Peyer's patch (tissue), 4 donors: Measurements from ENCODE around the gene MRPS2.

Source experiments
- POLR2A ChIP-seq, 2 donors: fragments of 450-650 bp; IDR thresholded peaks; one replicate each; pipeline ENCODE4 v1.5.1; 2017; ENCODE audit warnings: antibody characterized with exemption in 2 of 2, mild to moderate bottlenecking in 2 of 2, moderate library complexity in 2 of 2
- TF ChIP-seq, protein P1 (sequence below), 6 experiments: fragments of 450-650 bp in 4 of 6; fragments of 200-600 bp in 2 of 6; sonication (generic) in 1 of 6; IDR thresholded peaks; one replicate each; pipeline ENCODE4 v1.5.1; 2017 to 2019; ENCODE audit warnings: antibody characterized with exemption in 6 of 6, mild to moderate bottlenecking in 3 of 6, moderate library complexity in 1 of 6

DNA sequence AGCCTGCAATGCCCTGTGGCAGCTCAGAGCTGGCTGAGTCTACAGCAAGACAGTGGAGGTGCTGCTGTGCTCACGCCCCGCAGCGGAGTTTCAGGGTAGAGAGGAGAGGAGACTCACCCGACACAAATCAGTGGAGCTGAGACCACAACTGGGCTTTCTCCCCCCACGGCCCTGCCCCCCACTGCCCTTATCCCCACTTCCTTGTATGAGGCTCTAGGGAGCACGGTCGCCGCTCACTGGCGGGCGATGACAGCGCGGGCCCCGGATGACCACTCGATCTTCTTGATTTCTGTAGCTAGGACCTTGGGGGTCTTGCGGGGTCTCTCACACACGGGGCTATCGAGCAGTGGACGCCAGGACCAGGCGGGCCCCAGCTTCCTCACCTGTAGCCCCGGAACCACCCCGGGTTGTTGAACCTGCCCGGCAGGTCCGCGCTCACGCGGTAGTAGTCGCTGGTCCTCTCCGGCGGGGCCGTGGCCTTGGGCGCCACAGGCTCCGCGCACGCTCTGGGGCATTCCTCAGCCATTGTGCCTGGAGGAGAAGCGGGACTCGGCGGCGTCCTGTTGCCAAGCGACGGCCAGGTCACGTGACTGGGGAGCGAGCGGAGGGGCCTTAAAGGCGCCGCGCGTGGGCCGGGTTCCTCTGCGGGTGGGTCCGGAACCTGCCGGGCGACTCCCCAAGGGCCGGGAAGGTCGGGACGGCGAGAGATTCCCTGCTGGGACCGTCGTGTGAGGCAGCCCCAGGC is 984 bp upstream of the MRPS2 start:
- TF ChIP-seq, protein P1, sequence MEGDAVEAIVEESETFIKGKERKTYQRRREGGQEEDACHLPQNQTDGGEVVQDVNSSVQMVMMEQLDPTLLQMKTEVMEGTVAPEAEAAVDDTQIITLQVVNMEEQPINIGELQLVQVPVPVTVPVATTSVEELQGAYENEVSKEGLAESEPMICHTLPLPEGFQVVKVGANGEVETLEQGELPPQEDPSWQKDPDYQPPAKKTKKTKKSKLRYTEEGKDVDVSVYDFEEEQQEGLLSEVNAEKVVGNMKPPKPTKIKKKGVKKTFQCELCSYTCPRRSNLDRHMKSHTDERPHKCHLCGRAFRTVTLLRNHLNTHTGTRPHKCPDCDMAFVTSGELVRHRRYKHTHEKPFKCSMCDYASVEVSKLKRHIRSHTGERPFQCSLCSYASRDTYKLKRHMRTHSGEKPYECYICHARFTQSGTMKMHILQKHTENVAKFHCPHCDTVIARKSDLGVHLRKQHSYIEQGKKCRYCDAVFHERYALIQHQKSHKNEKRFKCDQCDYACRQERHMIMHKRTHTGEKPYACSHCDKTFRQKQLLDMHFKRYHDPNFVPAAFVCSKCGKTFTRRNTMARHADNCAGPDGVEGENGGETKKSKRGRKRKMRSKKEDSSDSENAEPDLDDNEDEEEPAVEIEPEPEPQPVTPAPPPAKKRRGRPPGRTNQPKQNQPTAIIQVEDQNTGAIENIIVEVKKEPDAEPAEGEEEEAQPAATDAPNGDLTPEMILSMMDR (IDR thresholded peaks at IDR 0.05) = no peak
- no peak for TF ChIP-seq POLR2A (IDR thresholded peaks at IDR 0.05)
